ENCODE results near the gene ABCD1.
"Not testable (repeated sequence)": the region's sequence is repeated elsewhere in the genome, so short reads cannot be mapped to it uniquely, and the experiment has no call there.

Gene ABCD1

DNA sequence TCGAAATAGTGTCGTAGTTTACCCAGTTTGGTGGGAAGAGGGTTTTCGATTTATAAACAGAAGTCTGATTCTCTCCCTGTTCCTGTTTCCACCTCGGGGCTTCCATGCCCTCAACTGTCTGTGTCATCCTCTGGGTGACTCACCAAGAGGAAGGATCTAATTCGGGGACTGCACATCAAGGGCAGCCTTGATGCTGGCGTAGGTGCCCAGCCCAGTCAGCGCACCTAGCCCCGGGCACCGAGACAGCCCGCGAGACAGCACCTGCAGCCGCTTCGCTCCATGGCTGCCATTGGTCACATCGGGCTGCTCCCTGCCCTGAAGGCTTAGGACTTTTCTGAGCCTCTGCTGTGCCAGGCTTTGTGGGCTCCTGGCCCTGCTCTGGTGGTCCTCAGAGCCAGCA, 7.7 kb downstream of the ABCD1 start:
- in situ Hi-C loops (cut with HindIII; ENCODE audit: low sequenced_read_pairs): no loop called here

GRCh38 chrX:153733651-153734240, 9.1 kb downstream of the ABCD1 start:
- in situ Hi-C loops (cut with HindIII; ENCODE audit: low sequenced_read_pairs): no loop called here

- in situ Hi-C loops (cut with HindIII; ENCODE audit: low sequenced_read_pairs): no loop called here
Measured at GRCh38 chrX:153734871-153735270, 10.2 kb downstream of the ABCD1 start.

DNA sequence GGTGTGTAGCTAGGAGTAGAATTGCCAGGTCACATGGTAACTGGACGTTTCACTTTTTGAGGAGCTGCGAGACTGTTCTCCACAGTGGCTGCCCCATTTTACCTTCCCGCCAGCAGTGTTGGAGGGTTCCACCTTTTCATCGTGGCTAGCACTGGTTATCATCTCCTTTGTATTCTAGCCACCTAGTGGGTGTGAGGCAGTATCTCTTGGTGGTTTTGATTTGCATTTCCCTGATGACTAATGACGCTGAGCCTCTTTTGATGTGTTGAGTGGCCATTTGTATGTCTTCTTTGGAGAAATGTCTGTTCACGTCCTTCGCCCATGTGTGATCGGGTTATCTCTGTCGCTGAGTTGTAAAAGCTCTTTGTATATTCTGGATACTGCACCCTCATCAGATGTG, 10.6 kb downstream of the ABCD1 start:
- in situ Hi-C loops (cut with HindIII; ENCODE audit: low sequenced_read_pairs): no loop called here

DNA sequence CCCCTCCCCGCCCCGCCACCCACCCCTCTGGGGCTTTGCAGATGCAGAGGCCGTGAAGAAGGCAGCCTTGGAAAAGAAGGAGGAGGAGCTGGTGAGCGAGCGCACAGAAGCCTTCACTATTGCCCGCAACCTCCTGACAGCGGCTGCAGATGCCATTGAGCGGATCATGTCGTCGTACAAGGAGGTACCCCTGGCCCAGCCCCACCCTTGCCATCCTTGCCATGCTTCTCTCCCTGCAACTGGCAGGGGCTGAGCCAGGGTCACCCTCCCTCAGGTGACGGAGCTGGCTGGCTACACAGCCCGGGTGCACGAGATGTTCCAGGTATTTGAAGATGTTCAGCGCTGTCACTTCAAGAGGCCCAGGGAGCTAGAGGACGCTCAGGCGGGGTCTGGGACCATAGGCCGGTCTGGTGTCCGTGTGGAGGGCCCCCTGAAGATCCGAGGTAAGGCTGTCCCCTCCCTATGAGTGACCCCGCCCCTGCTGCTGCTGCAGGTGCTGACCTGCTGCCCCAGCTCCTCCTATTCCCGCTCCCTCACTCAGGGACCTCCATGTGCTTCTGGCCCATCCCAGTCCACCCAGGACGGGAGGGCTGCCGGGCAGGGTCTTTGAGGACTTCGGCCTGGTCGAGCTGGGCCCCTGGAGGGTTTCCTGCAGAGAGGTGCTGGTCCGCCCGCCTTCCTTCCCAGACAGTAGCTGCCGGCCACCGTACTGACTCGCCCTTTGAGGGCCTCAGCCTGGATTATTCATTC, 11.6 kb downstream of the ABCD1 start:
- in situ Hi-C loops (cut with HindIII; ENCODE audit: low sequenced_read_pairs): no loop called here

GRCh38 chrX:153736871-153737441, 12.3 kb downstream of the ABCD1 start:
- in situ Hi-C loops (cut with HindIII; ENCODE audit: low sequenced_read_pairs): no loop called here

DNA sequence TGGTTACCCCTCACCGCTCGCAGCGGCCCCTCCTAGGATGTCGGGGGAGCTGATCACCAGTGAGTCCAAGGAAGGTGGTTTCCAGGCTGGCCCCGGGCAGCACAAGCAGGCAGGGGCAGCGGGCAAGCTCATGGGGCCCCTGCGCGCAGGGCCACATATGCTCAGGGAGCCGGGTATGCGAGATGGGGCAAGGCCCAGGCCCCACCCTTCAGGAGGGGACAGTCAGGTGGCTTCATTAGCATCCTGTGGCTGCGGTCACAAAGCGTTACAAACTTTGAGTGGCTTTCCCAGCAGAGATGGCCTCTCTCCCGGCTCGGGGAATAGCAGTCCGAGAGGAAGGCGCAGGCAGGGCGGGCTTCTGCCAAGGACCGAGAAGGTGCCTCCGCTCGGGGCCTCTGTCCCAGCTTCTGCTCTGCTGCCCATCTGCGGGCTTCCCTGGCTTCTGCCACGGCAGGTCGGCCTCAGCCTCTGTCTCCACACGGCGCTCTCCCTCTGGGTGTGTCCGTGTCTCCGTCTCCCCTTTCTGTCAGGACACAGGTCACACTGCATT, 13.5 kb downstream of the ABCD1 start:
- in situ Hi-C loops (cut with HindIII; ENCODE audit: low sequenced_read_pairs): no loop called here

- in situ Hi-C loops (cut with HindIII; ENCODE audit: low sequenced_read_pairs): no loop called here
Measured at GRCh38 chrX:153739754-153740486, 15.3 kb downstream of the ABCD1 start.

DNA sequence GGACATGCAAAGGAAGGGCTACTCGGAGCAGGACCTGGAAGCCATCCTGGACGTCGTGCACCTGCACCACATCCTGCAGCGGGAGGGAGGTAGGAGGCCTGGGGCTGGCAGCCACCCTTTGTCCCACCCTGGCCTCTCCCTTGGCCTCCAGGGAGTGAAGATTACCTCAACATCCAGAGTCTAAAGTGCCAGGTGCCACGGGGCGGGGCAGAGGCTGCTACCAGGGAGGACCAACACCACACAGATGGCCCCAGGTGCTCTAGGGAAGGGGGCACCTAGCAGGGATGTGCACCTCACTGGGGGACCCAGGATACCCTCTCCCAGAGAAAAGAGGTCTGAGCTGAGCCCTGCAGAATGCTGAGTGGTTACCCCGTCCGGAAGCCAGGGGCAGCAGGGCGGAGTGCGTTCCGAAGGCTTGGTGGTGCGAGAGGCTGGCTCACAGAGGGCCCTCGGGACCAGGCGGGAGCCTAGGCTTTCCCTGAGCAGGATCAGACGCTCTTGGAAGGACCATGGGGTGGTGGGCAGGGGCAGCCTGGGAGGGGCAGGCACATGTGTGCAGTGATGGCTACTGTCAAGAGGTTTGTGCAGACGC, 16.1 kb downstream of the ABCD1 start:
- in situ Hi-C loops (cut with HindIII; ENCODE audit: low sequenced_read_pairs): no loop called here

DNA sequence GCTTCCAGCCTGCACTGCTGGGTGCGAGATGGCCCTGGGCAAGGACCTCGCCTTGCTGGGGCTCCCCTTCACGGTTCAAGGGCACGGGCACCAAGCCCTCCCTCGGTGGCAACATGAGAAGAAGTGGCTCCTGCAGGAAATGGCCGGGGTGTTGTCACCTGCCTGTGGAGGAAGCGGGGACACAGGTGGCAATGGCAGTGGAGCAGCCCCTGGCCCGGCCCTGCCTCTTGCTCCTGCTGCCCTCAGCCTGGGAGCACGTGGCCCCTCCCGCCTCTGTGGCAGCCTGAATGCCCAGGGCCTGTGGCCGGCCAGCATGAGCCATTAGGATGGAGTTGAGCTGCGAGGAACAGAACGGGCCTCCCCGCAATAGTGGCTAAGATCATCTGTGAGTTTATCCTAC, 16.8 kb downstream of the ABCD1 start:
- in situ Hi-C loops (cut with HindIII; ENCODE audit: low sequenced_read_pairs): no loop called here

DNA sequence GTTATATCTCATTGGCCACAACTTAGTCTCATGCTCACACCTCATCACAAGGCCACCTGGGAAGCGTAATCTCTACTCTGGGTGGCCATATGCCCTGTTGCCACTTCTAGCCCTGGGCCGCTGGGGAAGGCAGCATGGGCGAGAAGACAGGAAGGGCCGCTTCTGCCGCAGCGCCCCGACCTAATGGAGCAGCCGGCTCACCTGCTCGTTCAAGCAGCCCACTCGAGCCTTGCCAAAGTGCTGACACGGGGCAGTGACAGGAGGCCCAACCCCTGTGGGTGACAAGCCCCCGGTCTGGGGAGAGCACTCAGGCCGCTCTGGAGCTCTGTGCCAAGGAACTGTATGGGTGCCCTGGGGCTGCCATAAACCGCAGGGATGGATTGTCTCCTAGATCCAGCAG, 17.5 kb downstream of the ABCD1 start:
- in situ Hi-C loops (cut with HindIII; ENCODE audit: low sequenced_read_pairs): not testable (repeated sequence)

DNA sequence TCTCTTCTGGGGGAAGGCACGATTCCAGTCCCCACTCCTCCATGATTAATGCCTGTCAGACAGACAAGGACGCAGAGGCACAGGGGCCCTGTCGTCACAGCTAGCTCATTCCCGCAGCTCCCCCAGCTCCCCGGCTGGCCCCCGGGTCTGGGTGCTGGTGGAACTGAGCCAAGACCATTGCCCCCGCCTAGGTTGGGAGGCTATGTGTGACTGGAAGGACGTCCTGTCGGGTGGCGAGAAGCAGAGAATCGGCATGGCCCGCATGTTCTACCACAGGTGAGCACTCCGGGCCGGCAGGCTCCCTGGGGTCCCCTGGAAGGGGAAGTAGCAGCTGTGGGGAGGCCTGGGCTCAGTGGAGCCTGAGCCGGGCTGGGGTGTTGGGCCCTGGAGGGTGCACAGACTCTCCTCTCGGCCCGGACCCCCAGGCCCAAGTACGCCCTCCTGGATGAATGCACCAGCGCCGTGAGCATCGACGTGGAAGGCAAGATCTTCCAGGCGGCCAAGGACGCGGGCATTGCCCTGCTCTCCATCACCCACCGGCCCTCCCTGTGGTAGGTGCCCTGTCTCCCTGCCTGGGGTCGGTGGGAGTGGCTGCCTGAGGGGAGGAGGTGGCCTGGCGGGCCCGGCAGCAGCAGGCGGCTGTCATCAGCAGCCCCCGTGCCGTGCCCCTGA, 18.3 kb downstream of the ABCD1 start:
- in situ Hi-C loops (cut with HindIII; ENCODE audit: low sequenced_read_pairs): not testable (repeated sequence)

- in situ Hi-C loops (cut with HindIII; ENCODE audit: low sequenced_read_pairs): not testable (repeated sequence)
Measured at GRCh38 chrX:153743468-153744209, 19.0 kb downstream of the ABCD1 start.

- in situ Hi-C loops (cut with HindIII; ENCODE audit: low sequenced_read_pairs): no loop called here
Measured at GRCh38 chrX:153744210-153745066, 19.8 kb downstream of the ABCD1 start.

- in situ Hi-C loops (cut with HindIII; ENCODE audit: low sequenced_read_pairs): not testable (repeated sequence)
Measured at GRCh38 chrX:153745067-153745433, 20.4 kb downstream of the ABCD1 start.

GRCh38 chrX:153746359-153746758, 21.7 kb downstream of the ABCD1 start:
- in situ Hi-C loops (cut with HindIII; ENCODE audit: low sequenced_read_pairs): no loop called here

- in situ Hi-C loops (cut with HindIII; ENCODE audit: low sequenced_read_pairs): not testable (repeated sequence)
Measured at GRCh38 chrX:153746991-153747390, 22.3 kb downstream of the ABCD1 start.

DNA sequence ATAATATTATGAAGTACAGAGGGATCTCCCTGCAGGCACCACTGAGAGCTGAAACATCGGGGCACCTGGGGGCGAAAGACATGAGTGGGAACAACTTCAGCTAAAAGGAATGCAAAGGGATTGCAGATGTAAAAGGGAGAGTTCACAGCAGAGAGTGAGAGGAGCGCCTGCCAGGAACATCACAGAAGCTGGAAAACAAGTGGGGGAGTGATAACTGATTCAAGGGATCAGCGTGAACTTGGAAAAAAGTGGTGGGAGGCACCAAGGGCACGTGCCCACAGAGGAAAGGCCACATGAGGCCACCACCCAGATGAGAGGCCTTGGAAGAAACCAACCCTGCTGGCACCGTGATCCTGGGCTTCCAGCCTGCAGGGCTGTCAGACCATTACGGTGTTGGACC, 24.4 kb downstream of the ABCD1 start:
- in situ Hi-C loops (cut with HindIII; ENCODE audit: low sequenced_read_pairs): not testable (repeated sequence)
